ACC112 (cell line): ENCODE results near the gene RASSF5.
A peak's percentile ranks its signal among the peaks of the same experiment; 100 is the strongest.

Source experiments
- H2AFZ ChIP-seq: fragments of 200-600 bp; sonication (generic); one replicate; pipeline ENCODE4 v1.6.0; 2017; ENCODE audit warnings: antibody characterized with exemption, low read length; ENCODE audit not compliant: unreplicated experiment
- H3K27ac ChIP-seq: fragments of 200-600 bp; sonication (generic); 2 replicates; pipeline ENCODE4 v1.5.1; 2014; ENCODE audit warnings: low read depth, mild to moderate bottlenecking, antibody characterized with exemption, low read length, moderate library complexity
- H3K27me3 ChIP-seq: fragments of 200-600 bp; sonication (generic); 2 replicates; pipeline ENCODE4 v1.6.1; 2014; ENCODE audit warnings: mild to moderate bottlenecking, antibody characterized with exemption, low read length, moderate library complexity, mixed read lengths; ENCODE audit not compliant: insufficient read depth
- H3K36me3 ChIP-seq: fragments of 200-600 bp; sonication (generic); 2 replicates; pipeline ENCODE4 v1.6.1; 2016; ENCODE audit warnings: mild to moderate bottlenecking, antibody characterized with exemption, low read length, moderate library complexity, mixed read lengths; ENCODE audit not compliant: insufficient read depth
- H3K4me1 ChIP-seq: fragments of 200-600 bp; sonication (generic); one replicate; pipeline ENCODE4 v1.6.1; 2016; ENCODE audit warnings: low read length, mixed read lengths; ENCODE audit not compliant: insufficient read depth, unreplicated experiment, control insufficient read depth
- H3K4me3 ChIP-seq: fragments of 200-600 bp; sonication (generic); 2 replicates; pipeline ENCODE4 v1.5.1; 2014; ENCODE audit warnings: mild to moderate bottlenecking, low read depth, low read length
- H3K79me2 ChIP-seq: fragments of 200-600 bp; sonication (generic); one replicate; pipeline ENCODE4 v1.6.0; 2016; ENCODE audit warnings: low read length; ENCODE audit not compliant: control insufficient read depth, unreplicated experiment, insufficient read depth

The RASSF5 gene

GRCh38 chr1:206506405-206507283 is 687 bp upstream of the RASSF5 start:
- no peak overlapping the region for H3K27ac ChIP-seq
- H3K4me1 ChIP-seq: peaks cover 31% of the 10 kb centered on the region
- peak overlapping the region; percentile 9 for H2AFZ ChIP-seq
- H3K27me3 ChIP-seq: peaks cover 26% of the 10 kb centered on the region
- no peaks in the 10 kb centered on the region for H3K36me3 ChIP-seq
- no peaks in the 10 kb centered on the region for H3K79me2 ChIP-seq
- H3K4me3 ChIP-seq: peak overlapping the region; percentile 66

DNA sequence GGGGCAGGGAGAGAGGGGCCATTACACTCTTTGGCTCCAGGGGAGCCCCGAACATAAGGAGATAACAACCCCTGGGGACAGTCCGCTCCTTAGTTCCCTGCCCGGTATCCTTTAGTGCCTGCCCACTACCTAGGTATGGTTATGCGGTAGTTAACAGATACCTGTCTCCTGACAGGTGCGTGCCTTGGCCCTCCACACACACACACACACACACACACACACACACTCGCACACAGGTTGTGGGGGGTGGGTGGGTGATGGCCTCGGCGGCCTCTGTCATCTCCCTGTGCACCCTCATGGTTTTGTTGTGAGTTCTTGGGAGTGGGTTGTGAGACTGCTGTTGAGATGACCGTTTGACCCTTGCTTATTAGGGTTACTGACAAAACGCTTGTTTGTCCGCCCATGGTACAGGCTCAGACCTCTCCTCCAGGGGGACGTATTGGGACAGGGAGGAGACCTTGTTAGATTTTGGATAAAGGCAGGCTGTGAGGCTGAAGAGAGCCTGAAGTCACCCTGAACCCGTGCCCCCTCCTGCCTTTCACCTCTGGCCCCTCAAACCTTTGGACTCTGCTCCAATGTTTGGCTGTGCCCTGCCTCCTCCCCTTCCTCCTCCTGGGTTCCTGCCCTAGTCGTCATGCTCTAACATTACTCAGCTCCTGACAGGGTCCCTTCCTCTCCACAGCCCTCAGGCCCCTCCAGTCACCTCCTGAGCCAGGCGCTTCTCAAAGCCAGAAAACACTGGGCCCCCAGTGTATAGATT is 979 bp downstream of the RASSF5 start:
- H3K27ac ChIP-seq: no peak overlapping the region
- H3K79me2 ChIP-seq: no peaks in the 10 kb centered on the region
- peaks cover 26% of the 10 kb centered on the region for H3K27me3 ChIP-seq
- peak overlapping the region; percentile 66 for H3K4me3 ChIP-seq
- peaks cover 28% of the 10 kb centered on the region for H3K4me1 ChIP-seq
- no peaks in the 10 kb centered on the region for H3K36me3 ChIP-seq
- H2AFZ ChIP-seq: no peak overlapping the region

DNA sequence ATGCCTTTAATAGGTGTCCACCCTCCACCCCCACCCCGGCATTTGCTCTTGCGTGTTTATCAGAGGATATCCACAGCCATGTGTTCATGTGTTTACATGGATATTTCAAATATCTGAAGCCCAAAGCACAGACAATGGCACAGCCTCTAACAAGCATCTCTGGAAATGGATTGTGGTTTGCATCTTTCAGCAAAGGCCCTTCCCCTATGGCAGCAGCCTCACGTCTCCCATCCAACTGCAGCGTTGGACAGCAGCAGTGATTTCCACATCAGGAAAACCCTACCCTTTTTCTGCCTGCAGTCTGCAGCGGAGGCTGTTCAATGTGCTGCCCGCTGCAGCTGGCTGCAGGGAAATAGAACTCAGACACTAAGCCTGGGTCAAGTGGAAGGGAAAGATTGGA is 1.6 kb downstream of the RASSF5 start:
- peaks cover 28% of the 10 kb centered on the region for H3K4me1 ChIP-seq
- H3K4me3 ChIP-seq: no peak overlapping the region
- no peaks in the 10 kb centered on the region for H3K36me3 ChIP-seq
- no peaks in the 10 kb centered on the region for H3K79me2 ChIP-seq
- no peak overlapping the region for H3K27ac ChIP-seq
- H3K27me3 ChIP-seq: peaks cover 26% of the 10 kb centered on the region
- no peak overlapping the region for H2AFZ ChIP-seq

GRCh38 chr1:206509612-206510257 is 2.4 kb downstream of the RASSF5 start:
- no peak overlapping the region for H2AFZ ChIP-seq
- H3K36me3 ChIP-seq: no peaks in the 10 kb centered on the region
- no peak overlapping the region for H3K4me3 ChIP-seq
- no peak overlapping the region for H3K27ac ChIP-seq
- peaks cover 29% of the 10 kb centered on the region for H3K4me1 ChIP-seq
- H3K79me2 ChIP-seq: no peaks in the 10 kb centered on the region
- peaks cover 26% of the 10 kb centered on the region for H3K27me3 ChIP-seq

DNA sequence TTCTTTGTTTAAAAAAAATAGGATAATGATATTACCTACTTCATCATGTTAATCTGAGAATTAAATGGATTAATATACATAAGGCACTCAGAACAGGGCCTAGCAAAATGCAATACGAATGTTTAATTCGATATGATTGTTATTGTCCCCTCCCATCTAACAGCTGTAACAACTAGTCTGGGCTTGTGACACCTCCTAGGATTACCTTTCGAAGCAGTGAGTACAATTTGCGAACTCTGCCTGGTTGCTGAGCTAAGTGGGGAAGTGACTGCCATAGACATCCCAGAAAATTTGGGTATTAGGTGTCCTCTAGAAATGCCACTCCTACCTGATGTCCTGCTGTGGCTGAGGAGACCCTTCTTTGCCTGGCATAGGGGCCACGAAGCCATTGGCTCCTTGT is 3.0 kb downstream of the RASSF5 start:
- peaks cover 22% of the 10 kb centered on the region for H3K4me1 ChIP-seq
- no peaks in the 10 kb centered on the region for H3K79me2 ChIP-seq
- no peak overlapping the region for H3K27ac ChIP-seq
- peaks cover 26% of the 10 kb centered on the region for H3K27me3 ChIP-seq
- no peak overlapping the region for H3K4me3 ChIP-seq
- no peaks in the 10 kb centered on the region for H3K36me3 ChIP-seq
- no peak overlapping the region for H2AFZ ChIP-seq

GRCh38 chr1:206511362-206512057 is 4.2 kb downstream of the RASSF5 start:
- H3K36me3 ChIP-seq: no peaks in the 10 kb centered on the region
- H3K79me2 ChIP-seq: no peaks in the 10 kb centered on the region
- H3K4me3 ChIP-seq: no peak overlapping the region
- H3K27ac ChIP-seq: no peak overlapping the region
- peaks cover 23% of the 10 kb centered on the region for H3K27me3 ChIP-seq
- peaks cover 17% of the 10 kb centered on the region for H3K4me1 ChIP-seq
- H2AFZ ChIP-seq: no peak overlapping the region

DNA sequence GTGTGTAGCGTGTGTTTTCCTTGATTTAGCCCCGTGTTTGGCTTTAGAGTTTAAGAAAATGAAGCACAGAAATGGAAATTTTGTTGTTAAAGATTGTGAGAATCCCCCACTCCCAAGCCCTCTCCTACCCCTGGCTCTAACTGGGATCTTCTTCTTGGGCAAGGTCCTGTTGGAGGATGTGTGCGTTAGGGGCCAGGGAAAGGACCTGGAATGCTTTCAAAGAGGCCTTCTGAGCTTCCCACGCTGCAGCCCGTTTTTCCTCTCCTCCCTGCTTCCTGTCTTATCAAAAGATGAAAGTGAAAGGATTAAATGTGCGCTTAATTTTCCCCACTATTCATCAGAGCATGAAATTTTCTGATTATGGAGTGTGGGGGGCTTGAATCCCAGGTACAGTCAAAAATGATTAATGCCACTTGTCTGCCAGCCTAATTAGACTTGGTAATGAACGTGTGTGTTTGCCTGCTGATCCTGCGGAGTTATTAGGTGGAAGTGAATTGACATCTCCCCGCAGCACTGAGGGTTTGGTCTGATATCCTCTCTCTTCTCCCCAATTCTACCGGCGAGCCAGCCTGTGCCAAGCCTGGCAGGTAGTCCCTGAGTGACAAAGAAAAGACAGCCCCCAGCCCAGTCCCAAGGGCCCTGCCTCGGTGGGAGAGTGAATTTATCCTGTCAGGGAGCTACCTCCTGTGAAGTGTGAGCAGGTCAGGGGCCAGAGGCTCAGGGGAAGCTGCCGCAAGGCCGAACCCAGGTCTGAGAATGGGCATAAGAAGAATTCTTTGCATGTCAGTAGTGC is 4.9 kb downstream of the RASSF5 start:
- Histone ChIP-seq H2AFZ (no peak overlapping the region), H3K4me3 (no peak overlapping the region), H3K79me2 (no peaks in the 10 kb centered on the region), H3K27me3 (peaks cover 16% of the 10 kb centered on the region), H3K36me3 (no peaks in the 10 kb centered on the region), H3K4me1 (peaks cover 17% of the 10 kb centered on the region), H3K27ac (no peak overlapping the region)

GRCh38 chr1:206512851-206513180 is 5.5 kb downstream of the RASSF5 start:
- Histone ChIP-seq H3K36me3 (no peaks in the 10 kb centered on the region), H3K4me1 (peaks cover 17% of the 10 kb centered on the region), H3K79me2 (no peaks in the 10 kb centered on the region), H3K27me3 (peaks cover 13% of the 10 kb centered on the region), H2AFZ (no peak overlapping the region), H3K4me3 (no peak overlapping the region), H3K27ac (no peak overlapping the region)

DNA sequence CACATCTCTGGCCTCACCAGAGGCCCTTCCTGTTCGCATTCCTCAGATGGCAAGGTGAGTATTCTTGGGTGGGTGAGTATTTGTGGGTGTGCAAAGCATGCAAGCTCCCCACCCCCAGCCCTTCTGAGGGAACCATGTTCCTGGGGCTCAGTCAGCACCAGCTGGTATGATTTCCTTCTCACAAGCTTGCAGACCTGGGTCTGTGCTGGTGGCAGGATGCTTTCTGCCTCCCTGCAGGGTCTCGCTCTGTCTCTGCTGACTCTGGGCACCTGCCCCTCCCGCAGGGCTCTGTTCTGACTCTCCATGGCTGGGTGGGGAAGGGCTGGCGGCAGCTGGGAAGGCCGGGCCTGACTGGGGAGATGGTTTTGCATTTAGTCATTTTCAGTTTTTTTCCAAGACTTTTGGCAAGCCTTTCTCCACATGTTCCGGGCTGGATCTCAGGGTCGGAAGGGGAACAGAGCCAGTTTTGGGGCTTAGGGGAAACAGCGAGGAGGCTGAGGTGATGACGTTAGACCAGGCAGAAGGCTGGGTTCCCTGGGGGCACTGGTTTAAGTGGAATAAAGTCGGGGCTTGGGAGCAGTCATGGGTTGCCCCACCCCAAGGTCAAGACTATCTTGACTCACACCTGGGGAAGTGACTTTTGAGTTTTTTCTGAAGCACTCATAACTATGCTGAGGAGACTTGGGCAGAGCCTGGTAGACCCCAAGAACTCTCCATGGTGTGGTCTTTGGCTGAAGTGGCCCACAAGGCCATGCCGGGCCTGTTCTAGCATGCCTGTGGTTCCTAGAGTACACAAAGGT is 6.2 kb downstream of the RASSF5 start:
- peak overlapping the region; percentile 43 for H3K27ac ChIP-seq
- peak overlapping the region; percentile 45 for H2AFZ ChIP-seq
- H3K4me3 ChIP-seq: 0 out of 2 replicates have a peak overlapping the region, but pooled peaks have one; percentile 4

More for the DNA sequence above, 6.2 kb downstream of the RASSF5 start:
- Histone ChIP-seq H3K79me2 (no peaks in the 10 kb centered on the region), H3K36me3 (no peaks in the 10 kb centered on the region), H3K27me3 (peaks cover 6% of the 10 kb centered on the region), H3K4me1 (peaks cover 17% of the 10 kb centered on the region)
